ENCODE results near the gene ZBTB11. TPM values are rescaled to one million over a fixed set of nuclear protein-coding genes. Genes with fewer than 3 reads are reported as not detected.

ZBTB11 gene
- 17.8 and 18.8 TPM in 2 replicates for total RNA-seq
- long read RNA-seq, full-length matches to known transcripts: 11 of 29 reads
- long read RNA-seq, partial matches to known transcripts: 17 of 29 reads
- long read RNA-seq, other reads (novel, unspliced or antisense): 1 of 29 reads

DNA sequence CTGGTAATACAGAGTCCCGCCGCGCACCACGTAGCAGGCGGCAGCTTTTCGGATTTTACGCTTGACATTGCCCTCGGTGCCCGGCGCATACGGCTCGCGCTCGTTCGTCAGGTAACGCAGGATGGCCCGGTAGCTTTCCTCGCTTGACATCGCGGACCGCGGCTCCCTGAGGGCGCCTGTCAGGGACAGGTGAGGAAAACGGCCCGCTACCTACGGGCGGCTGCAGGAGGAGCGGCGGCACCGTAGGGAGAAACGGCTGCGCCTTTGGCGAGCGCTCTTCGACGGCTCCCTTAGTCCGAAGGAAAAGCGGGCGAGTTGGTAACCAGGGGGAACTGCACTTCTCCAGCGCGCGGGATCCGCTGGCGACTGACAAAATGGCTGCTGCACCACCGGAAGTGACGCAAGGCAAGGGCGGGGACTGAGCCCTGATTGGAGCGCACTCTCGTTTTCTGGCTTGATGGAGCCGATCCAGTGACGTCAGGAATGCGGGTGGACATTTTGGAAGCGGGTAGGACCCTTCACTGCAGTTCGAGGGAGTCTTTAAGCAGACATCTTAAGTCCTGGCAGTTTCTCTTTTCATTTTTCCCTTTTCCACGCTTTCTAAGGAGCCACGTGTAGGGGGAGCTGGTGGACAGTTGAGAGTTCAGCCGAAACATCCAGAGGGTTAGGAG, at the start of gene ZBTB11:
Gene ZBTB11 (minus strand): TSS at position 368 of the 671 bp plus-strand sequence. CDS start 218 bp downstream, at position 150.
- Mint-ChIP-seq H3K27me3 (no peaks in the 10 kb centered on the region), H3K36me3 (ENCODE audit: insufficient read depth) (peaks cover 17% of the 10 kb centered on the region), H3K9me3 (ENCODE audit: low read depth) (no peaks in the 10 kb centered on the region), H3K27ac (peak within 1 kb of the TSS; percentile 98), H3K4me3 (ENCODE audit: low read depth) (peak within 1 kb of the TSS; percentile 95), H3K4me1 (ENCODE audit: low read depth) (peaks cover 14% of the 10 kb centered on the region)
- TF ChIP-seq CTCF (IDR thresholded peaks at IDR 0.05; ENCODE audit: unreplicated experiment): peak; percentile 59
- DNase-seq (ENCODE audit: low spot score, unreplicated experiment): peak; percentile 99

- no peak for DNase-seq (ENCODE audit: low spot score, unreplicated experiment)
- Mint-ChIP-seq H3K36me3 (ENCODE audit: insufficient read depth) (peaks cover 8% of the 10 kb centered on the region), H3K4me3 (ENCODE audit: low read depth) (peak overlapping the region; percentile 100), H3K9me3 (ENCODE audit: low read depth) (no peaks in the 10 kb centered on the region), H3K4me1 (ENCODE audit: low read depth) (peaks cover 6% of the 10 kb centered on the region), H3K27me3 (no peaks in the 10 kb centered on the region), H3K27ac (peak overlapping the region; percentile 97)
- TF ChIP-seq CTCF (IDR thresholded peaks at IDR 0.05; ENCODE audit: unreplicated experiment): no peak
Measured at GRCh38 chr3:101725890-101726275, 49.0 kb upstream of the ZBTB11 start.

GRCh38 chr3:101725194-101725889, 48.4 kb upstream of the ZBTB11 start:
- H3K4me3 Mint-ChIP-seq (ENCODE audit: low read depth): peak overlapping the region; percentile 100
- peak overlapping the region; percentile 97 for H3K27ac Mint-ChIP-seq
- H3K27me3 Mint-ChIP-seq: no peaks in the 10 kb centered on the region
- no peak for DNase-seq (ENCODE audit: low spot score, unreplicated experiment)
- TF ChIP-seq CTCF (IDR thresholded peaks at IDR 0.05; ENCODE audit: unreplicated experiment): no peak
- H3K9me3 Mint-ChIP-seq (ENCODE audit: low read depth): no peaks in the 10 kb centered on the region
- H3K4me1 Mint-ChIP-seq (ENCODE audit: low read depth): peaks cover 6% of the 10 kb centered on the region
- H3K36me3 Mint-ChIP-seq (ENCODE audit: insufficient read depth): peaks cover 2% of the 10 kb centered on the region

DNA sequence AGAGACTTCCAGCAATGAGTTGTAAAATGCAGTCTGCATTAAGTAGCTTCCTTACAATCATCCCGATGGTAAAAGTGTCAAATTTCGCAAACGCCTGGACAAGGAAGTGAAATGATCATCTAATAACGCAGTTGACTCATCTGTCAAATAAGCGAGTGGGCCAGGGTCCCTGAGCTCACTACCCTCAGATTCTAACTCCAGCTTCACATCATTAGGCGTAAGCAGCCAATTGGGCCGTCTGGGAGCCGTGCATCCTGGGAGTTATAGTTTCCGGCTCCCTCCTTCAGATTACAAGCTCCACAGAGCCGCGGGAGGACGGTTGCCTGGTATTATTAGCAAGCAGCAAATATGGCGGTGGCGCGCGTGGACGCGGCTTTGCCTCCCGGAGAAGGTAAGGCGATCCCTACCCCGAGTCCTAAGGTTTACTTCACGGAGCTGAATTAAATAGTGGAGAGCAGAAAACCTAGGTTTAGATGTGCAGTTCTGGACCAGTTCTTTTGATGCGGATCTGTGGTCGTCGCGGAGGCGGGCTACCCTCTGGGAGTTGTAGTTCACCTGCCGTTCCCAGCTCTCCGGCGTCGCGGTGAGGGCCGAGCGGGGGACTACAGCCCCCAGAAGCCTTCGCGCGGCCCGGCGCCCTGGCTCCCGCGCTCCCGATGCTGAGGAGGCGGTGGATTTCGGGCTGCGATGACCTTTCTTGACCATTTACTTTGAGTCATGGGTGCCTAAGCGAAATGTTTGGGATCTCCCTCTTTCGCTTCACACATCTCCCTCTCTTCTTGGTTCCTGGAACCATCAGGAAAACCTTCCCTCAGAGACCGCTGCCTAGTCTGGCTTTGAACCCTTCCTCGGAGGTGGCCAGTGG, 47.6 kb upstream of the ZBTB11 start, which contains the start of gene CEP97:
Gene CEP97 (plus strand): TSS at position 286 of the 865 bp plus-strand sequence. CDS start 63 bp downstream, at position 349.
- DNase-seq (ENCODE audit: low spot score, unreplicated experiment): peak; percentile 78
- no peak for TF ChIP-seq CTCF (IDR thresholded peaks at IDR 0.05; ENCODE audit: unreplicated experiment)
- Mint-ChIP-seq H3K4me1 (ENCODE audit: low read depth) (peaks cover 6% of the 10 kb centered on the region), H3K27me3 (no peaks in the 10 kb centered on the region), H3K27ac (peak within 1 kb of the TSS; percentile 97), H3K36me3 (ENCODE audit: insufficient read depth) (peaks cover 2% of the 10 kb centered on the region), H3K9me3 (ENCODE audit: low read depth) (no peaks in the 10 kb centered on the region), H3K4me3 (ENCODE audit: low read depth) (peak within 1 kb of the TSS; percentile 100)

Measured in progenitor cell of endocrine pancreas (in vitro differentiated cells).